Transverse colon (tissue), 4 donors: Measurements from ENCODE around the gene RNF11. TPM values are rescaled to one million over a fixed set of nuclear protein-coding genes. Genes with fewer than 3 reads are reported as not detected.

Experiments
- DNase-seq: peaks from one replicate; pipeline ENCODE4 v3.0.0-alpha.2; 2019
- H3K27ac ChIP-seq, 4 donors: fragments of 200-600 bp; sonication (generic); 2 replicates each; pipeline ENCODE4 v1.5.1; 2016 to 2018; ENCODE audit warnings: inconsistent platforms in 4 of 4
- H3K27me3 ChIP-seq: fragments of 200-600 bp; sonication (generic); 2 replicates; pipeline ENCODE4 v1.5.1; 2017; ENCODE audit warnings: inconsistent platforms
- H3K36me3 ChIP-seq, 4 donors: fragments of 200-600 bp; sonication (generic); 2 replicates each; pipeline ENCODE4 v1.5.1; 2017 to 2019; ENCODE audit warnings: inconsistent platforms in 4 of 4
- H3K4me1 ChIP-seq, 4 donors: fragments of 200-600 bp; sonication (generic); 2 replicates each; pipeline ENCODE4 v1.5.1; 2017 to 2020; ENCODE audit warnings: inconsistent platforms in 4 of 4
- H3K4me3 ChIP-seq, 4 donors: fragments of 200-600 bp; sonication (generic); 1 replicate in 1 of 4; 2 replicates in 3 of 4; pipeline versions ENCODE4 v1.5.1 to v1.6.1; 2017 to 2019; ENCODE audit warnings: inconsistent platforms in 4 of 4
- H3K9me3 ChIP-seq, 2 donors: fragments of 200-600 bp; sonication (generic); 2 replicates each; pipeline ENCODE4 v1.5.1; 2017 to 2019; ENCODE audit warnings: inconsistent platforms in 2 of 2
- EP300 ChIP-seq: sonication (generic); formaldehyde crosslinking; IDR thresholded peaks from one replicate; pipeline ENCODE4 v1.6.1; 2017; ENCODE audit warnings: antibody characterized with exemption, low read depth
- POLR2A ChIP-seq: fragments of 450-650 bp; IDR thresholded peaks from one replicate; pipeline ENCODE4 v1.6.1; 2016; ENCODE audit warnings: antibody characterized with exemption, mild to moderate bottlenecking, moderate library complexity
- POLR2AphosphoS5 ChIP-seq, 3 donors: sonication (generic); formaldehyde crosslinking; IDR thresholded peaks; one replicate each; pipeline ENCODE4 v1.6.1; 2016; ENCODE audit warnings: antibody characterized with exemption in 3 of 3
- whole genome bisulfite sequencing, 2 donors: methylation state at CpG; one replicate each; pipeline ENCODE4 v1.1.5; 2018; ENCODE audit warnings: low coverage in 1 of 2; 5-methylcytosine and 5-hydroxymethylcytosine counted together
- in situ Hi-C, 4 donors: fragments of 200-750 bp; cut with MboI; loops; one replicate each; pipeline versions ENCODE4 v1.15.0 to v1.15.1; 2017; ENCODE audit warnings: low sequenced_read_pairs in 3 of 4, low pct_ligation_motif_present in 1 of 4, low pct_unique_long_range_greater_than_20kb in 1 of 4
- intact Hi-C: fragments of 100-400 bp; cut with DNase I; formaldehyde crosslinking; loops from one replicate; pipeline ENCODE4 v1.15.1; 2023; ENCODE audit warnings: low total_unique reads
- total RNA-seq, 4 donors: library from RNA; depleted of rRNA; stranded (reverse); fragments of >200 nt; gene quantifications; one replicate each; pipeline ENCODE4 v1.1.0, GENCODE V29; 2016
- TF ChIP-seq, protein P1 (sequence below), 5 experiments: fragments of 200-600 bp in 3 of 5; fragments of 450-650 bp in 2 of 5; sonication (generic) in 3 of 5; IDR thresholded peaks; 1 replicate in 2 of 5; 2 replicates in 3 of 5; pipeline ENCODE4 v1.5.1; 2016 to 2017; ENCODE audit warnings: antibody characterized with exemption in 5 of 5, inconsistent platforms in 3 of 5, mild to moderate bottlenecking in 2 of 5, moderate library complexity in 1 of 5

The RNF11 gene
- total RNA-seq, 4 donors from 2014 or later = 34.8 to 72.5 (median 52.8) TPM

DNA sequence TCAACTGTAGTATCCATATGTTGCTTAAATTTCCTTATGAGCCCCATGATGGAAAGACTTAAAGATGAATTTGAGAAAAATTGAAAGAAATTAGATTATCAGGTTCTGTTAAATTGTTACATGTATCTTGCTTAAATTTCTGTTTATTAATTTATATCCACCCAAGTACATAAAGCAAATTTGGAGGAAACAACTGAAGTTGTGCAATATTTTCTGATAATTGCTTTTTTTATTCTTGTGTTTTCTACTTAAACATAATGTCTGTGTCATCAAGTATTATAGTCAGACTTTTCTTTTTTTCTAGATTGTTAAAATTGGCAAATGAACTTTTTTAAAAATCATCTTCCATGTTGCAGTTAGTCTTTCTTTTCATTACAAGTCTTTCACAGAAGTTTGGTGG, 36.8 kb downstream of the RNF11 start:
- intact Hi-C loops = no loop called here

DNA sequence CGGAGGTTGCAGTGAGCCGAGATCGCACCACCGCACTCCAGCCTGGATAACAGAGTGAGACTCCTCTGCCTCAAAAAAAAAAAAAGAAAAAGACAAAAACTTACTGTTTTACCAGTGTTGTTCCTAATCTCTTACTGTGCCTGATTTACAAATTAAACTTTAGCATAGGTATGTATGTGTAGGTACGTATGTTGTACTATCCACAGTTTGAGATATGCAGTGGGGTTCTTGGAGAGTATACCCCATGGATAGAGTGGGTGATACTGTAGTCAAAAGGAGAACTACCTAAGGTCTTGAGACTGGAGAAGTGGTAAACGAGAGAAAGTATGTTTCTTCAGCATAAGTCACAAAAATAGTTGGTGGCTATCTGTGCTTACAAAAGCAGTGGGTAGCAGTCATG, 38.6 kb downstream of the RNF11 start:
- DNase-seq = no peak
- no peaks in the 10 kb centered on the region for H3K27me3 ChIP-seq
- WGBS, 2 donors = 96 to 100% methylated on average over 2 to 6 of the region's 6 CpGs
- H3K27ac ChIP-seq = no peak overlapping the region
- no peaks in the 10 kb centered on the region for H3K4me1 ChIP-seq
- no peak overlapping the region for H3K4me3 ChIP-seq
- intact Hi-C loops (no loop called here), in situ Hi-C loops (no loop called here)
- H3K36me3 ChIP-seq = peaks cover 0 to 11% (median 3%) of the 10 kb centered on the region in 4 donors
- no peaks in the 10 kb centered on the region for H3K9me3 ChIP-seq
- TF ChIP-seq POLR2AphosphoS5 (IDR thresholded peaks at IDR 0.05) (no peak), EP300 (no peak), POLR2A (no peak)
- TF ChIP-seq, protein P1, sequence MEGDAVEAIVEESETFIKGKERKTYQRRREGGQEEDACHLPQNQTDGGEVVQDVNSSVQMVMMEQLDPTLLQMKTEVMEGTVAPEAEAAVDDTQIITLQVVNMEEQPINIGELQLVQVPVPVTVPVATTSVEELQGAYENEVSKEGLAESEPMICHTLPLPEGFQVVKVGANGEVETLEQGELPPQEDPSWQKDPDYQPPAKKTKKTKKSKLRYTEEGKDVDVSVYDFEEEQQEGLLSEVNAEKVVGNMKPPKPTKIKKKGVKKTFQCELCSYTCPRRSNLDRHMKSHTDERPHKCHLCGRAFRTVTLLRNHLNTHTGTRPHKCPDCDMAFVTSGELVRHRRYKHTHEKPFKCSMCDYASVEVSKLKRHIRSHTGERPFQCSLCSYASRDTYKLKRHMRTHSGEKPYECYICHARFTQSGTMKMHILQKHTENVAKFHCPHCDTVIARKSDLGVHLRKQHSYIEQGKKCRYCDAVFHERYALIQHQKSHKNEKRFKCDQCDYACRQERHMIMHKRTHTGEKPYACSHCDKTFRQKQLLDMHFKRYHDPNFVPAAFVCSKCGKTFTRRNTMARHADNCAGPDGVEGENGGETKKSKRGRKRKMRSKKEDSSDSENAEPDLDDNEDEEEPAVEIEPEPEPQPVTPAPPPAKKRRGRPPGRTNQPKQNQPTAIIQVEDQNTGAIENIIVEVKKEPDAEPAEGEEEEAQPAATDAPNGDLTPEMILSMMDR (IDR thresholded peaks at IDR 0.05) = no peak

More for the DNA sequence above, 36.8 kb downstream of the RNF11 start:
- H3K4me1 ChIP-seq = peaks cover 0 to 10% (median under 1%) of the 10 kb centered on the region in 4 donors
- H3K9me3 ChIP-seq = no peaks in the 10 kb centered on the region
- no peaks in the 10 kb centered on the region for H3K27me3 ChIP-seq
- TF ChIP-seq EP300 (no peak), POLR2AphosphoS5 (IDR thresholded peaks at IDR 0.05) (no peak), POLR2A (no peak)
- TF ChIP-seq, protein P1 (IDR thresholded peaks at IDR 0.05) = no peak
- H3K36me3 ChIP-seq = peaks cover 0 to 11% (median 3%) of the 10 kb centered on the region in 4 donors
- DNase-seq = no peak
- in situ Hi-C loops = no loop called here
- H3K27ac ChIP-seq = no peak overlapping the region
- no peak overlapping the region for H3K4me3 ChIP-seq

DNA sequence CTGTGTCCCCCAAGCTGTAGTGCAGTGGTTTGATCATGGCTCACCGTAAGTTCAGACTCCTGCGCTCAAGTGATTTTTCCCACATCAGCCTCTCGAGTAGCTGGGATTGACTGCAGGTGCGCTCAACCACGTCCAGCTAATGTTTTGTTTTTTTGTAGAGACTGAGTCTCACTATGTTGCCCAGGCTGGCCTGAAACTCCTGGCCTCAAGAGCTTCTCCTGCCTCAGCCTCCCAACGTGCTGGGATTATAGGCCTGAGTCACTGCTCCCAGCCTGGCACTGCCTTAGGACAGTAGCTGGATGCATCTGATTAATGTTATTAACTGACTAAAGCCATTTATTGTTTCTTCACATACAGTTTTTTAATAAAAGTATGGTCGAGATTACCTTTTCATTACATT, 40.2 kb downstream of the RNF11 start:
- intact Hi-C loops = no loop called here
- in situ Hi-C loops = no loop called here

DNA sequence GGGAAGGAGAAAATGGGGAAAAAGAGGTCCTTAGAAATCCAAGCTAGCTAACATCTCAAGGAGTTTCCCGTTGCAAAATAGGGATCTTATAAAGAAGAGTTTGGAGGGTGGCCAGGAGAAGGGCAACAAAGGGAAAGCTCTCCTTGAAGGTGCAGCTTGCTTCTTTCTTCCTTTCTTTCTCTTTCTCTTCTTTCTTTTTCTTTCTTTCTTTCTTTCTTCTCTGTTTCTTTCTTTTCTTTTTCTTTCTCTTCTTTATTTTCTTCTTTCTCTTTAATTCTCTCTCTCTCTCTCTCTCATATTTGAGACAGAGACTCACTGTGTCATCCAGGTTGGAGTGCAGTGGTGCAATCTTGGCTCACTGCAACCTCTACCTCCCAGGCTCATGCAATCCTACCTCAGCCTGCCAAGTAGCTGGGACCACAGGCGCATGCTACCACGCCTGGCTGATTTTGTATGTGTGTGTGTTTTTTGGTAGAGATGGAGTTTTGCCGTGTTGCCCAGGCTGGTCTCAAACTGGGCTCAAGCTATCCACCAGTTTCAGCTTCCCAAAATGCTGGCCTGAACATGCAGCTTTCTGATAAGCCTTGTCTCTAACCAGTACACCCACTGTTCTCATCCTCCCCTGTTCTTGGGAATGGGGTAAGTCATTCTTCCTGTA, 44.4 kb downstream of the RNF11 start:
- WGBS, 2 donors = 84 to 90% methylated on average over 3 to 4 of the region's 4 CpGs
- in situ Hi-C loops = no loop called here
- Histone ChIP-seq H3K9me3 (no peaks in the 10 kb centered on the region), H3K4me1 (peaks cover 0 to 7% (median 0%) of the 10 kb centered on the region in 4 donors), H3K27ac (no peak overlapping the region), H3K36me3 (no peaks in the 10 kb centered on the region), H3K4me3 (no peak overlapping the region), H3K27me3 (no peaks in the 10 kb centered on the region)
- TF ChIP-seq POLR2A (no peak), EP300 (no peak), POLR2AphosphoS5 (IDR thresholded peaks at IDR 0.05) (no peak)
- TF ChIP-seq, protein P1 (IDR thresholded peaks at IDR 0.05) = no peak
- no peak for DNase-seq
- intact Hi-C loops = no loop called here

More for the DNA sequence above, 40.2 kb downstream of the RNF11 start:
- Histone ChIP-seq H3K9me3 (no peaks in the 10 kb centered on the region), H3K4me1 (no peaks in the 10 kb centered on the region), H3K36me3 (peaks cover 0 to 6% (median 3%) of the 10 kb centered on the region in 4 donors), H3K27ac (no peak overlapping the region), H3K27me3 (no peaks in the 10 kb centered on the region), H3K4me3 (no peak overlapping the region)
- TF ChIP-seq POLR2AphosphoS5 (IDR thresholded peaks at IDR 0.05) = no peak
- no peak for TF ChIP-seq POLR2A
- TF ChIP-seq, protein P1 (IDR thresholded peaks at IDR 0.05) = no peak
- no peak for TF ChIP-seq EP300
- no peak for DNase-seq
- 79 to 88% methylated on average over 2 to 7 of the region's 7 CpGs for WGBS, 2 donors
